AG10803 (cell line): ENCODE results near the gene MAGI1.

Source experiments
- DNase-seq: peaks from one replicate; pipeline ENCODE4 v3.0.0; 2010; ENCODE audit warnings: low read depth
- H3K4me3 ChIP-seq: 2 replicates; pipeline ENCODE4 v1.5.1; 2011; ENCODE audit warnings: mild to moderate bottlenecking, low read length, control low read depth
- TF ChIP-seq, protein P1 (sequence below): conservative IDR thresholded peaks from 2 replicates; pipeline ENCODE4 v1.5.1; 2011; ENCODE audit warnings: mild to moderate bottlenecking, low read length, control low read depth, inconsistent platforms

Gene MAGI1

DNA sequence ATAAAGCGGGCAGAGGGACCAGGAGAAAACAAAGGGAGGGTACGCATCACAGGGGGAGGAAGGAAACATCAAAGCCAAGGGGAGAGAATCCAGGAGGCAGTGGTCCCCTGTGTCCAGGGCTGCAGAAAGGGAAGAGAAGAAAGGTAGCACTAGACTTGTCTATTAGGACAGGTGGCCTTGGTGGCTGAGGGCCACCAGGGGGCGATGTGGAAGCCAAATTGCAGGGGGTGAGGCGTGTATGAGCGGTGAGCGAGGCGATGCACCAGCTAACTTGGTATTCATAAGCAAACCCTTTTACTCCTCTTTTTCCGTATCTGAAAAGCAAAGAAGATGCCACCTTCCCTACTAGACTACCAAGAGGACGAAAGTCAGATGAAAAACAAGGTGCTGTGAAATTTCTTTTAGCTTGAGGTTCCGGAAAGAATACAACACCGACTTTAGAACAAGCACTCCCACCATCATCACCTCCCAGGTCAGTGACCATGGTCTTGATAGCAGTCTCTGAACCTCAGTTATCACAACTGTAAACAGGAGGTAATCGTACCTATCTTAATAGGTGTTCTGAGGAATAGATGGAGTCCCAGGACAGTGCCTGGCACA is 696.5 kb downstream of the MAGI1 start:
- TF ChIP-seq, protein P1, sequence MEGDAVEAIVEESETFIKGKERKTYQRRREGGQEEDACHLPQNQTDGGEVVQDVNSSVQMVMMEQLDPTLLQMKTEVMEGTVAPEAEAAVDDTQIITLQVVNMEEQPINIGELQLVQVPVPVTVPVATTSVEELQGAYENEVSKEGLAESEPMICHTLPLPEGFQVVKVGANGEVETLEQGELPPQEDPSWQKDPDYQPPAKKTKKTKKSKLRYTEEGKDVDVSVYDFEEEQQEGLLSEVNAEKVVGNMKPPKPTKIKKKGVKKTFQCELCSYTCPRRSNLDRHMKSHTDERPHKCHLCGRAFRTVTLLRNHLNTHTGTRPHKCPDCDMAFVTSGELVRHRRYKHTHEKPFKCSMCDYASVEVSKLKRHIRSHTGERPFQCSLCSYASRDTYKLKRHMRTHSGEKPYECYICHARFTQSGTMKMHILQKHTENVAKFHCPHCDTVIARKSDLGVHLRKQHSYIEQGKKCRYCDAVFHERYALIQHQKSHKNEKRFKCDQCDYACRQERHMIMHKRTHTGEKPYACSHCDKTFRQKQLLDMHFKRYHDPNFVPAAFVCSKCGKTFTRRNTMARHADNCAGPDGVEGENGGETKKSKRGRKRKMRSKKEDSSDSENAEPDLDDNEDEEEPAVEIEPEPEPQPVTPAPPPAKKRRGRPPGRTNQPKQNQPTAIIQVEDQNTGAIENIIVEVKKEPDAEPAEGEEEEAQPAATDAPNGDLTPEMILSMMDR: peak; percentile 55
- peak; percentile 22 for DNase-seq
- no peak overlapping the region for H3K4me3 ChIP-seq

DNA sequence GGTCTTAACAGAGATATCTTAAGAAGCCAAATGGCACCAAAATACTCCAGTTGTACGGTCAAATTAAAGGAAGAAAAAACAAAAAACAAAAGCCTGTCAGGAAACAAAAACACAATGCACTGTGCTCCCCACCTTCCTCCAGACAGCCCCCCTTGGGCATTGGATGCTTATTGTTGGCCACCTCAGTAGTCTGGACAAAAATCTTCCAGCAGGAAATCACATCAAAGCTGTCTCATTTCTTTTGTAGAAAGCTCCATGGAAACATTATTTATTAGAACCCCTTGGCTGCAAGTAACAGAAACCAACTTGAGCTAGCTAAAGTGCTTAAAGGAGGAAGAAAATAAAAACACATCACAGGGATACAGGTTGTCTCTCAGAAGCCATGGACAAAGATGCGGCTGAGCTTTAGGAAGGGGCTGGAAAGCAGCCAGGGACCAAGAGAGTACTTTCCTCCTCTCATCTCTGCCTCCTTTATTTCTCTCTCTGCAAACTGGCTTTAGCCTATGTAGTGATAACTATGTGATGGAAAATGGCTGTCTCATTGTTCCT is 699.5 kb downstream of the MAGI1 start:
- H3K4me3 ChIP-seq: no peak overlapping the region
- no peak for DNase-seq
- TF ChIP-seq, protein P1: no peak

DNA sequence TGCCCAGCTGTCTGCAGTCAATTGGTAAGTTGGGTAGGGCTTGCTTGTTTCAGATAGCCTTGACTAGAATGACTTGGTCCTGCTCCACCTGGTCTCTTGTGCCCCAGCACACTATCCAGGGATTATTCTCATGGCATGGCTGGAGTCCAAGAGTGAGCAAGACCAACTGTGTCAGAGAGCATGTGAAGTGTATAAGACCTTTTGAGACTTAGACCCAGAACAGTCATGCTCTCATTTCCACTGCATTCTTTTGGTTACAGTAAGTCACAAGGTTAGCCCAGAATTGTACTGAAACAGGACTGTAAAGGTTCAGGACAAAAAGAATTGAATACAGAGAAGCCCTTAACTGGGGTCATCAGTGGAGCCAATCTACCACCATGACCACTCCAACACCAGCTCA is 700.1 kb downstream of the MAGI1 start:
- TF ChIP-seq, protein P1: no peak
- DNase-seq: peak; percentile 16
- H3K4me3 ChIP-seq: no peak overlapping the region

DNA sequence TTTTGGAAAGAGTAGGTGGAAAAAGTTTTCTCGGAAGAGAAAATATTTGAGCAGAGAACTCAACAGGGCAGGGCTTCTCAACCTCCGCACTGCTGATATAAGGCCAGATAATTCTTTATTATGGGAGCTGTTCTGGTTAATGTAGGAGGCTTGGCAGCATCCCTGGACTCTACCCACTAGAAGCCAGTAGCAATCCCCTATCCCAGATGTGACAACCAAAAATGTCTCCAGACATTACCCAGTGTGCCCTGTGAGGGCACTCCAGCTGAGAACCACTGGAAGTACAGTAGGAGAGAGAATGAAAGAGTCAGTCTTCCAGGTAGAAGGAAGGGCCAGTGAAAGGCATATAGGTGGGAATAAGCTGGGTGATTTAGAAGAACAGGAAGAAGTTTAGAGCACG is 703.1 kb downstream of the MAGI1 start:
- DNase-seq: no peak
- TF ChIP-seq, protein P1: no peak
- H3K4me3 ChIP-seq: no peak overlapping the region

DNA sequence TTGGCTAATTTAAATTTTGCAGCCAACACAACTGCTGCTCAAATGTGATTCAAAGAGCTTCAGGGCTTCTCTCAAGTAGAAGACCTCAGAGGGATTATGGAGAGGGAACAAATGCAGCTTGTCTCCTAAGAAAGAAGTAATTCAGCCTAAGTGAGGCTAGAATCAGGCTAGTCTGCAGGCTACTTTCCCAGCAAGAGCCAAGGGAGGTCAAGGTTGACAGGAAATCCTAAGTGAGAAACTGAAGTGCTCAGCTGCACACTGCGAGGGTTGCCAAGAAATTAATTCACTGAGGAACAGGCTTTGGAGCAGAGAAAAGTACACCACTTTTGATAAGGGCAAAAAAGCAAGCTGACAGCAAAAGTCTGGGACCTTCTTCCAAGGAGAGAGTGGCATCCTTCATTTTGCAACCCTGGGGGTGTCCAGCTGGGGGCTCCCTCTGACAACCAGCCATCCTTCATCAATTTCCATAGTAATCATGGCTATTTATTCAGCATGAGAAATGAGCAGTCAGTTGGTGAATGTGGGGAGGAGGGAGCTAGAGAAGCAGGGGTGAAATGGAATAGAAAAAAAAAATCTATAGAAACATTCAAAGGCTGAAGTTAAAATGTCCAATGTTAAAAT is 704.6 kb downstream of the MAGI1 start:
- H3K4me3 ChIP-seq: no peak overlapping the region
- TF ChIP-seq, protein P1: peak; percentile 26; the same call in 1 of the 2 replicates
- DNase-seq: no peak

DNA sequence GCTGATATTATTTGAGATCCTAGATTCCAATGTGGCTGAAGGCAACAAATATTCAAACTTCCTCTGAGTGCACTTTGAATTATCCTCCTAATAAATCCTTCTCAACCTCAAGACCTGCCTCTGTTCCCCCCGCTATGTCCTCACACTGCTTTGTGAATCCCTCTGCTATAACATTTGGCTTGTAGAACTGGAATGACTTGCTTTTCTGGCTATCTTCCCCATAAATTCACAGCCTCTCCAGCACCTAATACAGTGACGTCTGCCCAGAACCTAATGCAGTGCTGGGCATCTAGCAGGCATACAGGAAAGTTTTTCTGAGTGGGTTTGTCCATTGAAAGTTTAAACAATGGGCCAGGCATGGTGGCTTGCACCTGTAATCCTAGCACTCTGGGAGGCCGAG is 707.0 kb downstream of the MAGI1 start:
- no peak overlapping the region for H3K4me3 ChIP-seq
- DNase-seq: no peak
- TF ChIP-seq, protein P1: no peak

DNA sequence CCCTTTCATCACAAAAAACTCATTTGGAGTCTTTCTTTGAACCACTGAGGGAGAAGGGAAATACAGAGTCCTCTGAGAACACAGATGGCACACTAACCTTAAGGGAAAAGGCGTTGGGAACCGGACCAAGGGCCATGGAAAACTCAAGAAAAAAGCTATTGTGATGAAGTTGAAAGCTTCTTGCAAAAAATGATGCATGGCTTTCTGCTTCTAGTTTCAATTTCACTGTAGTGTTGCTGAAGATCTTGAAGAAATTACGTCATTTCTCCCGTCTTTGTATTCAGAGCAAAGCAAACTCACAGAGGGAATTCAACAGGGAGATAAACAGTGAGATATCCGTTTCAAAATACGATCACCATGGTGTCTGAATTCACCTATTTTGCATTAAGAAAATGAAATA is 708.6 kb downstream of the MAGI1 start:
- H3K4me3 ChIP-seq: peak overlapping the region; percentile 28
- TF ChIP-seq, protein P1: no peak
- peak; percentile 31 for DNase-seq
